ENCODE data around the gene ATP6V0D1. TPM values are rescaled to one million over a fixed set of nuclear protein-coding genes. Genes with fewer than 3 reads are reported as not detected.

ATP6V0D1 gene
- total RNA-seq, 1 donor from 2014 or later, result 64.3 TPM

- Histone ChIP-seq H3K27me3 (no peaks in the 10 kb centered on the region), H3K4me3 (no peak overlapping the region), H3K36me3 (peaks cover 31 to 43% of the 10 kb centered on the region in 2 donors), H3K9me3 (no peaks in the 10 kb centered on the region), H3K27ac (no peak overlapping the region), H3K4me1 (peaks cover 0 to 3% of the 10 kb centered on the region in 2 donors)
- intact Hi-C loops (cut with DNase I), result no loop called here
- no peak for DNase-seq (ENCODE audit: low spot score in 2 of 2)
- no peak for TF ChIP-seq CTCF (IDR thresholded peaks at IDR 0.05)
Measured at GRCh38 chr16:67441271-67441753, 39.6 kb downstream of the ATP6V0D1 start.

- H3K9me3 ChIP-seq, result no peaks in the 10 kb centered on the region
- DNase-seq (ENCODE audit: low spot score in 2 of 2), result no peak
- no peaks in the 10 kb centered on the region for H3K4me1 ChIP-seq
- H3K4me3 ChIP-seq, result no peak overlapping the region
- intact Hi-C loops (cut with DNase I), result no loop called here
- TF ChIP-seq CTCF (IDR thresholded peaks at IDR 0.05), result no peak
- H3K27ac ChIP-seq, result no peak overlapping the region
- H3K36me3 ChIP-seq, result peaks cover 31 to 33% of the 10 kb centered on the region in 2 donors
- no peaks in the 10 kb centered on the region for H3K27me3 ChIP-seq
Measured at GRCh38 chr16:67438824-67439393, 42.0 kb downstream of the ATP6V0D1 start.

GRCh38 chr16:67438098-67438791 lies 42.7 kb downstream of the ATP6V0D1 start:
- Histone ChIP-seq H3K27ac (no peak overlapping the region), H3K4me3 (no peak overlapping the region), H3K27me3 (no peaks in the 10 kb centered on the region), H3K9me3 (no peaks in the 10 kb centered on the region), H3K4me1 (no peaks in the 10 kb centered on the region), H3K36me3 (peaks cover 31 to 33% of the 10 kb centered on the region in 2 donors)
- intact Hi-C loops (cut with DNase I), result no loop called here
- no peak for DNase-seq (ENCODE audit: low spot score in 2 of 2)
- no peak for TF ChIP-seq CTCF (IDR thresholded peaks at IDR 0.05)

- Histone ChIP-seq H3K4me1 (no peaks in the 10 kb centered on the region), H3K27me3 (no peaks in the 10 kb centered on the region), H3K36me3 (peaks cover 26 to 29% of the 10 kb centered on the region in 2 donors), H3K9me3 (no peaks in the 10 kb centered on the region), H3K27ac (no peak overlapping the region), H3K4me3 (no peak overlapping the region)
- DNase-seq (ENCODE audit: low spot score in 2 of 2), result no peak
- TF ChIP-seq CTCF (IDR thresholded peaks at IDR 0.05), result no peak
- intact Hi-C loops (cut with DNase I), result no loop called here
Measured at GRCh38 chr16:67437513-67437912, 43.4 kb downstream of the ATP6V0D1 start.

- no peak for DNase-seq (ENCODE audit: low spot score in 2 of 2)
- Histone ChIP-seq H3K27me3 (no peaks in the 10 kb centered on the region), H3K36me3 (peaks cover 26 to 29% of the 10 kb centered on the region in 2 donors), H3K4me3 (no peak overlapping the region), H3K4me1 (peaks cover 0 to 1% of the 10 kb centered on the region in 2 donors), H3K9me3 (no peaks in the 10 kb centered on the region), H3K27ac (no peak overlapping the region)
- no peak for TF ChIP-seq CTCF (IDR thresholded peaks at IDR 0.05)
- intact Hi-C loops (cut with DNase I), result no loop called here
Measured at GRCh38 chr16:67436640-67437193, 44.2 kb downstream of the ATP6V0D1 start.

Measured in ascending aorta (tissue), 2 donors.